H9 (cell line): Measurements from ENCODE around the gene PUS3. TPM values are rescaled to one million over a fixed set of nuclear protein-coding genes. Genes with fewer than 3 reads are reported as not detected.

Source experiments
- DNase-seq: peaks from one replicate; pipeline ENCODE4 v3.0.0-alpha.2; 2017
- H2AFZ ChIP-seq: one replicate; pipeline ENCODE4 v1.6.1; 2013; ENCODE audit warnings: mild to moderate bottlenecking, low read length, control low read depth, moderate library complexity
- H2AK5ac ChIP-seq: 2 replicates; pipeline ENCODE4 v1.6.1; 2013; ENCODE audit warnings: low read length, control low read depth, mixed read lengths; ENCODE audit not compliant: insufficient read length
- H2BK120ac ChIP-seq: one replicate; pipeline ENCODE4 v1.6.1; 2013; ENCODE audit warnings: low read depth, mild to moderate bottlenecking, low read length, control low read depth, inconsistent platforms; ENCODE audit not compliant: poor library complexity, severe bottlenecking
- H2BK12ac ChIP-seq: 2 replicates; pipeline ENCODE4 v1.6.1; 2013; ENCODE audit warnings: low read length, control low read depth, mixed read lengths, low read depth; ENCODE audit not compliant: insufficient read length
- H2BK15ac ChIP-seq: 2 replicates; pipeline ENCODE4 v1.6.1; 2013; ENCODE audit warnings: low read depth, low read length, control low read depth
- H2BK20ac ChIP-seq: one replicate; pipeline ENCODE4 v1.6.1; 2013; ENCODE audit warnings: low read depth, mild to moderate bottlenecking, low read length, control low read depth, inconsistent platforms; ENCODE audit not compliant: poor library complexity, severe bottlenecking
- H2BK5ac ChIP-seq: 2 replicates; pipeline ENCODE4 v1.6.1; 2013; ENCODE audit warnings: low read length, control low read depth, mixed read lengths; ENCODE audit not compliant: insufficient read length
- H3K14ac ChIP-seq: 2 replicates; pipeline ENCODE4 v1.6.1; 2013; ENCODE audit warnings: low read length, control low read depth; ENCODE audit not compliant: insufficient read depth
- H3K18ac ChIP-seq: 2 replicates; pipeline ENCODE4 v1.6.1; 2013; ENCODE audit warnings: low read depth, mild to moderate bottlenecking, mixed read lengths, low read length, control low read depth; ENCODE audit not compliant: insufficient read length
- H3K23ac ChIP-seq: 2 replicates; pipeline ENCODE4 v1.6.1; 2013; ENCODE audit warnings: low read length, control low read depth, mixed read lengths, low read depth; ENCODE audit not compliant: insufficient read length
- H3K23me2 ChIP-seq: 2 replicates; pipeline ENCODE4 v1.6.1; 2013; ENCODE audit warnings: low read depth, mild to moderate bottlenecking, mixed read lengths, low read length, control low read depth; ENCODE audit not compliant: insufficient read length, poor library complexity, severe bottlenecking
- H3K27ac ChIP-seq: 2 replicates; pipeline ENCODE4 v1.5.1; 2013; ENCODE audit warnings: low read length, control low read depth, mixed read lengths, low read depth; ENCODE audit not compliant: insufficient read length
- H3K27me3 ChIP-seq: 2 replicates; pipeline ENCODE4 v1.6.1; 2013; ENCODE audit warnings: low read length, control low read depth, inconsistent platforms; ENCODE audit not compliant: insufficient read depth
- H3K4ac ChIP-seq: 2 replicates; pipeline ENCODE4 v1.6.1; 2013; ENCODE audit warnings: low read depth, mild to moderate bottlenecking, control low read depth, inconsistent platforms, low read length, moderate library complexity
- H3K4me1 ChIP-seq: 2 replicates; pipeline ENCODE4 v1.6.1; 2013; ENCODE audit warnings: low read length, control low read depth, inconsistent platforms; ENCODE audit not compliant: insufficient read depth
- H3K4me2 ChIP-seq: 2 replicates; pipeline ENCODE4 v1.6.1; 2013; ENCODE audit warnings: low read length, control low read depth, mixed read lengths; ENCODE audit not compliant: insufficient read length, insufficient read depth
- H3K56ac ChIP-seq: 2 replicates; pipeline ENCODE4 v1.6.1; 2013; ENCODE audit warnings: low read depth, mild to moderate bottlenecking, mixed read lengths, low read length, control low read depth; ENCODE audit not compliant: insufficient read length
- H3K79me1 ChIP-seq: 2 replicates; pipeline ENCODE4 v1.6.1; 2013; ENCODE audit warnings: low read depth, mild to moderate bottlenecking, moderate library complexity, low read length, control low read depth, inconsistent platforms; ENCODE audit not compliant: insufficient read depth, poor library complexity, severe bottlenecking
- H3K79me2 ChIP-seq: 2 replicates; pipeline ENCODE4 v1.6.1; 2013; ENCODE audit warnings: low read length, control low read depth, inconsistent platforms; ENCODE audit not compliant: insufficient read depth
- H3K9ac ChIP-seq: 2 replicates; pipeline ENCODE4 v1.6.1; 2013; ENCODE audit warnings: low read length, control low read depth, mixed read lengths; ENCODE audit not compliant: insufficient read length; ENCODE audit errors: extremely low read depth
- H3K9me3 ChIP-seq: one replicate; pipeline ENCODE4 v1.6.1; 2013; ENCODE audit warnings: low read depth, low read length, inconsistent platforms; ENCODE audit not compliant: control insufficient read depth
- H3T11ph ChIP-seq: one replicate; pipeline ENCODE4 v1.6.1; 2013; ENCODE audit warnings: mild to moderate bottlenecking, low read length, control low read depth, inconsistent platforms
- H4K20me1 ChIP-seq: one replicate; pipeline ENCODE4 v1.6.1; 2013; ENCODE audit not compliant: control insufficient read depth, insufficient read length, insufficient read depth
- H4K5ac ChIP-seq: 2 replicates; pipeline ENCODE4 v1.6.1; 2013; ENCODE audit warnings: low read depth, mild to moderate bottlenecking, mixed read lengths, low read length, control low read depth; ENCODE audit not compliant: insufficient read length
- H4K8ac ChIP-seq: replicated peaks from 2 replicates; pipeline ENCODE4 v1.6.1; 2013; ENCODE audit warnings: low read length, control low read depth, mixed read lengths, low read depth; ENCODE audit not compliant: insufficient read length
- H4K91ac ChIP-seq: 2 replicates; pipeline ENCODE4 v1.6.1; 2013; ENCODE audit warnings: low read depth, mild to moderate bottlenecking, moderate library complexity, mixed read lengths, low read length, control low read depth; ENCODE audit not compliant: insufficient read length
- H3K27ac Mint-ChIP-seq, 3 experiments: 2 replicates in 2 of 3; 3 replicates in 1 of 3; pipeline ENCODE4 v1.8.0; 2020 to 2021; ENCODE audit warnings: mixed read lengths in 3 of 3, mild to moderate bottlenecking in 1 of 3, moderate library complexity in 1 of 3
- H3K27me3 Mint-ChIP-seq: 2 replicates; pipeline ENCODE4 v1.8.0; 2021; ENCODE audit warnings: low read depth, mild to moderate bottlenecking, moderate library complexity, mixed read lengths
- H3K36me3 Mint-ChIP-seq, 3 experiments: 2 replicates in 2 of 3; 3 replicates in 1 of 3; pipeline ENCODE4 v1.8.0; 2020 to 2021; ENCODE audit warnings: low read depth in 3 of 3, mixed read lengths in 3 of 3; ENCODE audit not compliant: insufficient read depth in 1 of 3
- H3K4me1 Mint-ChIP-seq, 2 experiments: 2 replicates each; pipeline ENCODE4 v1.8.0; 2020; ENCODE audit warnings: mixed read lengths in 2 of 2
- H3K4me3 Mint-ChIP-seq, 2 experiments: 2 replicates in 1 of 2; 3 replicates in 1 of 2; pipeline ENCODE4 v1.8.0; 2020 to 2021; ENCODE audit warnings: mild to moderate bottlenecking in 2 of 2, mixed read lengths in 2 of 2, moderate library complexity in 1 of 2
- H3K9me3 Mint-ChIP-seq, 2 experiments: 2 replicates in 1 of 2; 3 replicates in 1 of 2; pipeline ENCODE4 v1.8.0; 2020; ENCODE audit warnings: mild to moderate bottlenecking in 2 of 2, mixed read lengths in 2 of 2, moderate library complexity in 1 of 2
- WGBS: extraction: QIAGEN DNeasy Blood & Tissue Kit; methylation state at CpG from one replicate; pipeline ENCODE4 v1.1.7; 2013; ENCODE audit warnings: missing lambda C conversion rate, low lambda C conversion rate, mixed read lengths; ENCODE audit not compliant: insufficient read length; ENCODE audit errors: extremely low coverage; 5-methylcytosine and 5-hydroxymethylcytosine counted together
- total RNA-seq: library from RNA; stranded (reverse); gene quantifications from 2 replicates; pipeline ENCODE4 v1.2.1, GENCODE V29; 2021
- TF ChIP-seq, protein P1 (sequence below): fragments of 200-600 bp; sonication (generic); conservative IDR thresholded peaks from 3 replicates; pipeline ENCODE4 v1.8.0; 2021; ENCODE audit warnings: antibody characterized with exemption, mild to moderate bottlenecking

PUS3 gene
- total RNA-seq, 1 experiment from 2014 or later: 20.0 TPM

DNA sequence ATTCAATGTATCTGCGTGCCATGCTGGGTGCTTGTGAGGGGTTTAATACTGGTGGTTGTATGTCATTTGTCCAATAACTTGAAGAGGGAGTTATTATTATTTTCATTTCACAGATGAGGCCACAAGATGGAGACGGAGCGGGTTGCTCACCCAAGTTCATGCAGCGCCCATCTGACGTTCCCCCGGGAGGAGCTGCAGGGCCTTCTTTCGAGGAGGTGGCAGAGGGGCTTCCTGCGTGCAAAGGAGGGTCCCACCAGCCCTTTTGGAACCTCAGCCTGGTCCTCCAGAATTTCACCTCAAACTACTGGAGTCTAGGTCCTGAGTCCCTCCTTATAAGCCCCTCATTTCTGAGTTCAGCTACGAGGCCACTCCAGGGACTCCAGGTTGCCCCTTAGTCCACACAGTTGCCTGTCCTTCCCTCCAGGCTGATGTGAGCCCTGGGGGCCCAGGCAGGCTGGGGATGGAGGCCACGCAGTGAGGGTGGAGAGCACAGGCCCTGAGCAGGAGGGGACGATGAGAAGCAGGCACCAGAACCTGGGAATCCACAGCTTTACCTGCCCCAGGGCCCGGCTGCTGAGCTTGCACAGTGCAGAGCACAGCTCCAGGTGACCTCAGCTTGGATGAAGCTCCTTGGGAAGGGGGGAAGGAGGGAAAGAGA, 39.9 kb upstream of the PUS3 start:
- no peak overlapping the region for H3K9ac ChIP-seq
- Mint-ChIP-seq H3K27ac (peak overlapping the region in 1 of 3 experiments; percentile 37; a peak in 2 of 7 replicates), H3K9me3 (no peaks in the 10 kb centered on the region)

More for the DNA sequence above, 39.9 kb upstream of the PUS3 start:
- no peak overlapping the region for H2AFZ ChIP-seq
- H2BK120ac ChIP-seq: no peak overlapping the region
- no peaks in the 10 kb centered on the region for H3K23me2 ChIP-seq
- Mint-ChIP-seq H3K4me3 (no peak overlapping the region), H3K27me3 (no peaks in the 10 kb centered on the region), H3K36me3 (no peaks in the 10 kb centered on the region; a peak in 1 of 7 replicates), H3K4me1 (peaks cover 19 to 27% of the 10 kb centered on the region in 2 experiments)
- H3K4me1 ChIP-seq: peaks cover 3% of the 10 kb centered on the region; the same call in 1 of the 2 replicates
- no peak for DNase-seq
- no peaks in the 10 kb centered on the region for H3K79me2 ChIP-seq
- H3T11ph ChIP-seq: no peak overlapping the region
- H3K9me3 ChIP-seq: no peaks in the 10 kb centered on the region
- H3K56ac ChIP-seq: no peak overlapping the region
- TF ChIP-seq, protein P1, sequence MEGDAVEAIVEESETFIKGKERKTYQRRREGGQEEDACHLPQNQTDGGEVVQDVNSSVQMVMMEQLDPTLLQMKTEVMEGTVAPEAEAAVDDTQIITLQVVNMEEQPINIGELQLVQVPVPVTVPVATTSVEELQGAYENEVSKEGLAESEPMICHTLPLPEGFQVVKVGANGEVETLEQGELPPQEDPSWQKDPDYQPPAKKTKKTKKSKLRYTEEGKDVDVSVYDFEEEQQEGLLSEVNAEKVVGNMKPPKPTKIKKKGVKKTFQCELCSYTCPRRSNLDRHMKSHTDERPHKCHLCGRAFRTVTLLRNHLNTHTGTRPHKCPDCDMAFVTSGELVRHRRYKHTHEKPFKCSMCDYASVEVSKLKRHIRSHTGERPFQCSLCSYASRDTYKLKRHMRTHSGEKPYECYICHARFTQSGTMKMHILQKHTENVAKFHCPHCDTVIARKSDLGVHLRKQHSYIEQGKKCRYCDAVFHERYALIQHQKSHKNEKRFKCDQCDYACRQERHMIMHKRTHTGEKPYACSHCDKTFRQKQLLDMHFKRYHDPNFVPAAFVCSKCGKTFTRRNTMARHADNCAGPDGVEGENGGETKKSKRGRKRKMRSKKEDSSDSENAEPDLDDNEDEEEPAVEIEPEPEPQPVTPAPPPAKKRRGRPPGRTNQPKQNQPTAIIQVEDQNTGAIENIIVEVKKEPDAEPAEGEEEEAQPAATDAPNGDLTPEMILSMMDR: no peak
- H4K5ac ChIP-seq: no peak overlapping the region
- H3K18ac ChIP-seq: no peak overlapping the region
- no peak overlapping the region for H4K91ac ChIP-seq
- H2BK12ac ChIP-seq: no peak overlapping the region
- H2BK20ac ChIP-seq: no peak overlapping the region
- WGBS: no CpG with 5 or more reads among the region's 12 CpGs
- no peak overlapping the region for H3K4me2 ChIP-seq
- H3K27me3 ChIP-seq: no peaks in the 10 kb centered on the region
- no peak overlapping the region for H2BK15ac ChIP-seq
- H3K14ac ChIP-seq: no peak overlapping the region
- H3K4ac ChIP-seq: no peak overlapping the region
- H4K20me1 ChIP-seq: no peaks in the 10 kb centered on the region
- no peak overlapping the region for H2AK5ac ChIP-seq
- H3K23ac ChIP-seq: no peak overlapping the region
- no peak overlapping the region for H4K8ac ChIP-seq
- H3K79me1 ChIP-seq: no peaks in the 10 kb centered on the region
- no peak overlapping the region for H3K27ac ChIP-seq
- no peak overlapping the region for H2BK5ac ChIP-seq
